Stimulated activated CD4-positive, alpha-beta T cell treated with anti-CD3 and anti-CD28 coated beads, Interleukin-15, amount 100 ng/mL, for 24 hours (primary cell): ENCODE data around the gene PRDM15.

Source experiments
- DNase-seq: peaks from one replicate; pipeline ENCODE4 v3.0.0-alpha.2; 2020

Gene PRDM15

DNA sequence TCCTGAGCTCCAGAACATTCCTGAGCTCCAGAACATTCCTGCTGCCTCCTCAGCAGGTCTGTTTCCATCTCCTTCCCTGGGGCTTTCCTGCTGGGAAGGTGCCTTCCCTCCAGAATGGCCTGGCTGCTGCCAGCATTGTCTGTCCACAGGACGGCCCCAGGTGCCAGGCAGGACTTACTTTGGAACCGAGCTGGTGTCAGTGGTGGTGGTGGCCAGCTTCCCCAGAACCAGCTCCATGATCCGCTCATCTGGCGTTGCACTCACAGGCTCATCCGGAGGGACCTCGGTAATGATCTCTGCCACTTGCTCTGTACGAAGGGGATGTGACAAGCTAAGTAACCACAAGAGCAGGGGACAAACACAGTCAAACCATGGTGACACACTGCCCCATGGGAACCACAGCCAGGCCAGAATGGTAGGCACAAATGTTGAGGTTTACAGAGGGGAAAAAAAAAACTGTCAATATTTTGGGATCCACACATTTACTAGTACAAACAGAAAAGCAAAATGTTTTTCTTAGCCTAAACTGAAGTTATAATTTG is 41.3 kb downstream of the PRDM15 start:
- DNase-seq: no peak

DNA sequence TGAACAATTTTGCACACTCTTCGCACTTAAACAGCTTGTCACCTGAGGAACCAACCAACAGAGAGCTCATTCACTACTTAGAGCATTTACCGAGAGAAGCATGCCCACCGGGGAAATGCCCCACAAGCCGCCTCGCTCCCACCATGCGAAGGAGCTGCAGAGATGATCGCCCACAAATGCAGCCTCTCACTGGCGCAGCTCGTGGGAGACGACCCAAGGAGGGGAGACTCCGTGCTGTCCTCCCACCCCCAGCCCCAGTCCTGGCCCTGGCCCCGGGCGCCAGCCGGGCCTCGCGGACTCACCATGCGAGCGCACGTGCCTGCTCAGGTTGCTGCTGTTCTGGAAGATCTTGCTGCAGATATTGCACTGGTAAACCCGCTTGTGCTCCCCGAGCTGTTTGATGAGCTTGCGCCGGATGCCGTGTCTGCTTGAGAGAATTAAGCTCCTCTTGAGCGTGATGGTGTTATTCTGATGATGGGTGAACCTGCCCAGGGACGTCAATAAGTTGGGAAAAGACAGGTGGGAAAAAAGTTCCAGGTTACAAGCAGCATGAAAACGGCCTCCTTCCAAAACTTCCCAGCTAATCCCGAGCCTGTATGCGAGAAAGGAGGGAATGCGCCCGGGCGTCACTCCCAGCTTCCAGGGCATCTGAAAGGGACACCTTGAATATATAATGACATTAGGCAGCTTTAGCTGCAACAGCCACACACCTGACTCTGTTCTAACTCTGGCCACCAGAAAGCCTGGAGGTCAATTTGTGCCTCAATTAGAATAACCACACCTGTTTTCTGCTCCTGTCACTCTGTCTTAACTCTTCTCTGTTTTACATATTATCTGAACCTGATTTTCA is 42.8 kb downstream of the PRDM15 start:
- DNase-seq: no peak

DNA sequence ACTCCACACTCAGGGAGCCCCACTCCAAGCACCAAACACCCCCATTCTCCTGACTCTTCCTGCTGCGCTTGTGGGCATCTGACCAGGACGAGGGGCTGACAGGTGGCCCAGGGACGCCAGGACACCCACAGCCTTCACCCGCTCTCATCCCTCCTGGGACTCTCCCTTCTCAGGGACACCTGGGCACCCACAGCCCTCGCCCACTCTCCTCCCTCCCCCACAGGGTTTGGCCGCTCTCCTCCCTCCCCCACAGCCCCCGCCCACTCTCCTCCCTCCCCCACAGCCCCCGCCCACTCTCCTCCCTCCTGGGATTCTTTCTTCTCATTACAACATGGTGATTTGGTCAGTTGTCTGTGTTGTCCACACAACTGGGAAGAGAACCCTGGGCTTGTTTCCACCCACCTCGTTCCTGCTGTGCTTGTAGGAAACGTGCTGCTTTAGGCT is 43.4 kb downstream of the PRDM15 start:
- no peak for DNase-seq

DNA sequence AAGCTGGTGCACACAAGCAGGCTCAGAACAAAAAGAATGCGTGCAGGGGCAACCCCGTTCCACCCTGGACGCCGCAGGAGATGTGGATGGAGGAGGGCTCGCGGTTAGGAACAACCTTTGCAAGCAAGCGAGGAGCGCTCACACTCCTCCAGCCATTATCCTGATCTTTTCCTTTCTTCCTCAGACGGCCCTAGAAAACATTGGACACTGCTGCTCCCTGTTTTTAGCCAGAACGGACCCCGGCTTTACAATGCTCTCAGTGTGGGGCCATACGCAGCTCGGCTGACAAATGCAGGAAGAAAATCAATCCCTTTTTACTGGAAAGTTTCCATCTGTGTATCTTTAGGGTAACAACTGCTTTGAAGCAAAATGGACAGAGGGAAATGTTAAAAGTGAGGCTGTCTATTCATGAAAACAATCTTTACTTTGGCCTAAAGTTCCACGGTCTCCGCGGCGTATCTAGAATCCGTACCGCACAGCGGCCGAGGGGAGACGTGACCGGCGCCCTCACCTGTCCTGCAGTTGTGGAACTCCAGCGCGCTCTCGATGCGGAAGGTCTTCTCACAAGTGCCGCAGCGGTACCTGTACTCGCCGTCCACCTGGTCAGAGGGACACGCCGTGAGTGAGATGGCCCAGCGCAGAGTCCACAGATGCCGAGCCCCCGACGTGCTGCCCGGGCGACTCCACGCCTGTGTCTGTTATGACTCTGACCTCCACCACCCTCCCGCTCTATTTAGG is 44.0 kb downstream of the PRDM15 start:
- no peak for DNase-seq

DNA sequence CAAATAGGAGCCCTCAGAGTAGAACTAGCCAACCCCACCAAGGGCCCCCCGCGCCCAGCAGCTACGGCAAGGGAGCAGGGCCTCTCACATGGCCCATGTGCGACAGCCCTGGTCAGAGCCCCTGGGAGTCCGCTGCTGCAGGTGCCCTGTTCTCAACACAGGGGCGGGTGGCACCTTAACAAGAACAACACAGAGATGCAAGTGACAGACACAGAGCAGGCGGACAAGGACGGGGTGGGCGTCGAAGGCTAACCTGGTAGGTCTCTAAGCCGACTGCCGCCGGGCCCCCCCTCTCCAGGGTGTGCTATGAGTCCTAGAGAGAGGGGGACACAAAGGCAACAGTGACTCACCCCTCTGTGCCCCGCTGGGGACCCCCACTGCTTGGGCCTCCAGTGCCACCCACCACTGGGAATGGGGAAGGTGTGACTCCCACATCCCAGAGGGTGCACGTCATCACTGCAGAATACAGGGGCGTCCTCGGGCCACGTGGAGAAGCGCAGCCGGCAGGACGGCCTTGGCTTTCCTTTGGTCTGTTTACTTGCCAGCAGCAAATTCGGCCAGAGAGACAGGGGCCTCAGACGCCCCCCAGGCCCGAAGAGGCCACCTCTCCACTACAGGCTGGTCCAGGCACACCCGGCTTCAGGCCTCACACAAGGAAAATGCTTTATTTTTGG is 44.8 kb downstream of the PRDM15 start:
- no peak for DNase-seq

DNA sequence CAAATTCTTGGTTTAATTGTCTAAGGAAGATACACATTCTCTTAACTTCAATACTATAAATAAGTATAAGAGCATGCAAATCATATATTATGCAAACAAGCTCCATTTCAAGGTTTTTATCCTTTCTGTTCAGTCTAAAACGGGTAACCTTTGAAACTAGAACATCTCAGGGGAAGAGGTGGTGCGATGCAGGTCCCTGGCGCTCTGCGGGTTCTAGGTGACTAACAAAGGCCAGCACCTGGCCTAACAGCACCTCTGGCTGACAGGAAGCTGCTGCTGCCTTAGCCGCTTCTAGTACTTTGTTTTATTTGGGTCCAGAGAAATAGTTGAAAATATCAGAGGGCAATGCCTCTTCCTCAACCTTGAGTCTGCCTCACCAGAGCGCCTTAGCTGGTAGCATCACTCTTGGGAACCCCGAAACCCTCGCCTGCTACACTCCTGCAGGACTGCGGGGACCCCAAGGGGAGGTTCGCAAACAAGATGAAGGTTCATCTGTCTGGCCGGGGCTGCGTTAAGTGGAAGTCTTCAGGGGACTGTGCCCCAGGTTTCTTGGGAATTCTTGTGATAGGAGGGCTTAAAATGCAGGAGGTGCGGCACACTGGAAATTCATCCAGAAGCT is 45.5 kb downstream of the PRDM15 start:
- DNase-seq: no peak

DNA sequence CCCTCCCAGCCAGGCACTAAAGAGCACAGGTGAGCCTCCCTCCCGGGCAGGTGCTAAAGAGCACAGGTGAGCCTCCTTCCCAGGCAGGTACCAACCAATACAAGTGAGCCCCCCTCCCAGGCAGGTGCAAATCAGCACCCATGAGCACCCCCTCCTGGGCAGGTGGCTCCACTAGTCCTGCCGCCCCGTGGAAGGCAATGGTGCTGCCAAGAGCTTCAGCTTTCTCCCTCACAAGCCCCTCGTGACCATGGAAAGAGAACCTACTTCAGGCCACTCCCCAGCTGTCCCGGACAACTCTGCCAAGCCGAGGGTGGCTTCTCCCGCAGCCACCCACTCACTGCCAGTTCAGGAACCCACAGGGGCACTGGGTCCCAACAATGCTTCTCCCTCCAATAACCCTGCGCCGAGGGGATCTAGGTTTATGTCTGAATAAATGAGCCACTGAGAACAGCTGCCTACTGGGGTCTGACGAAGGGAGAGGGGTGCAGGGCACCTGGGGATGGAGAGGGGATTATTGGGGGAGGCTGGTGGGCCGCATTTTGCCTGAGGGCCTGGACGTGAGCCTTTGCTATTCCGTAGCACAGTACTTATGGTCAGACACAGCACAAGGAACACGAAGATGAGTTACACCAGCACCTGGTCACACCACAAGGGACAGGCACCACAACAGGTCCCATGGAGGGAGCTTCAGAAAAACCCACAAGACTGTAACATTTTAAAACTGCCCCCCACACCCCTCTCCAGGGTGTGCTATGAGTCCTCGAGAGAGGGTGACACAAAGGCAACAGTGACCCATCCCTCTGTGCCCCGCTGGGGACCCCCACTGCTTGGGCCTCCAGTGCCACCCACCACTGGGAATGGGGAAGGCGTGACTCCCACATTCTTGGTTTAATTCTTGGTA is 46.3 kb downstream of the PRDM15 start:
- no peak for DNase-seq

DNA sequence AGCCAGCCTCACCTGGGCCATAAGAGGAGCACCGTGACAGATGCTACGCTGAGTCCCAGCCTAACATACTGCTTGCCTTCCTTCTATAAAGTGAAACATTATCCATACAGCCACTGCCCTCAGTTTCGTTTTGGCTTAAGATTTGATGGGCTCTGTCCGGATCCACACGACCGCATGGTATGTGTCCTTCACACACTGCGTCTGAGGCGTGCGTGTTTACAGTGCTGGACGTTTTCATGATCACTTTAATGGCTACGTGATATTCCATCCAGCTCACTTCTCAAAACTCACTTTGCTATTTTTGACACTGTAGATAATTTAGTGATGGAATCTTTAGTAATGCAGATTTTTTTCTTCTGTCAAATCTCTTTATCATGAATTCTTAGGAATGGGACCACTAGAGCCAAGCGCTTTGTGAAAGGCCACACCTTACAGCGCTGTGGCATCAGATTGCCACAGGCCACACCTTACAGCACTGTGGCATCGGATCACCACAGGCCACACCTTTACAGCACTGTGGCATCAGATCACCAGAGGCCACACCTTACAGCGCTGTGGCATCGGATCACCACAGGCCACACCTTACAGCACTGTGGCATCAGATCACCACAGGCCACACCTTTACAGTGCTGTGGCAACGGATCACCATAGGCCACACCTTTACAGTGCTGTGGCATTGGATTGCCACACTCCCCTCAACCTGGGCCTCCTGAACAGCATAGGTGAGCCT is 47.1 kb downstream of the PRDM15 start:
- DNase-seq: no peak

DNA sequence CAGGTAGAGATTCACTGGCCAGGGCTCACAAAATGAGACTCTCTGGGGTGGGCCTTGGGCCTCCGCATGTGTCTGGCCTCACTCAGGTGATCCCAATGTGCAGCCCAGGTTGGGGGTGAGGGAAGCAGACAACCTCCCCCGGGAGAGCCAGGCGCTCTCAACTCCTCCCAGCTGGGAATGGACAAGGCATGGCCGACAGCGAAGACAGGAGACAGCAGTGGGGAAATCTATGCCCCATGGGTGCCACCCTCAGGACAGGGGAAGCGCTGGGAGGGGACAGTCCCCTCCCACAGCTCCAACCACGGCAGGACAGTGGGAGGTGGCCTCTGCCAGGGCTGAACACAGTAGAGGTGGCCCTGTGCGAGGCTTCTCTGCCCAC is 47.7 kb downstream of the PRDM15 start:
- DNase-seq: no peak

DNA sequence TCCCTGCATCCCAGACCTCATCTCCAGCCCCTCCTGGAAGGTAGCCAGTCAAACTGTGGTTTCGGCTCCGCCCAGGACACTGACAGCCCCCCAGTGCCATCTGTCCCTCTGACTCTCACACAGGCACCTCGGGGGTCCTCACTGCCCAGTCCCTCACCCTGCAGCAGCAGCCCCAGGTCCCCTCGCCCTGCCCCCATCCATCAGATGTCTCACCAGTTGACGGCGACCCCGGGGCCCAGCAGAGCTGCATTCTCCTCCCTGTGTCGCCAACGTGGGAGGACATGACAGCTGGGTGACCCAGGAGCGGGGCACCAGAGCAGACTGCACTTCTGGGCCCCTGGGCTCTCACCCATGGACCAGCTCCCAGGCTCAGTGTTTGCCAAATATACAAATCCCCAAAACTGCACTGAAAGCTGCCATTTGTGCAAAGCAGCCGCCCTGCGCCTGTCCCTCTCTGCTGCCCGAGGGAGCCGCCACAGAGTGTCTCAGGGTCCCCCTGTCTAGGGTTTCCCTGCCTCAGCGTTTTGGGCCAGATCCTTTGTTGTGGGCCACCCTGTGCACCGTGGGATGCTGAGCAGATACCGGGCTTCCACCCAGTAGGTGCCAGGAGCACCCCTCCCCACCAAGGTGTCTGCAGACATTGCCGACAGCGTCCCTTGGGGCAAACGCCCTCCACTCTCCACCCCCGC is 48.2 kb downstream of the PRDM15 start:
- DNase-seq: no peak

DNA sequence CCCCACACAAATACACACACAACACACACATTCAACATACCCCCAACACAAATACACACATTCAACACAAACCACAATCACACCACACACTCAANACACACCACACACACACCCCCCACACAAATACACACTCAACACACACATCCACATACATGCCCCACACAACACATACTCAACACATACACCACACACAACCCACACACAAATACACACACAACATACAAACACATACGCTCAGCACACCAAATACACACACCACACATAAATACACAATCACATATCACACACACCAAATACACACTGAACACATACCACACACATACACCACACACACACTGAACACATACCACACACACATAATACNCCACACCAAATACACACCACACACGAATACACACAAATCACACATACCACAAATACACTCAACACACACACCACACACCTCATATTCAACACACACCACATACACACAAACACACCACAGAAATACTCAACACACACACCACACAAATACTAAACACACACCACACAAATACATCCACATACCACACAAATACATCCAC is 48.9 kb downstream of the PRDM15 start:
- no peak for DNase-seq

DNA sequence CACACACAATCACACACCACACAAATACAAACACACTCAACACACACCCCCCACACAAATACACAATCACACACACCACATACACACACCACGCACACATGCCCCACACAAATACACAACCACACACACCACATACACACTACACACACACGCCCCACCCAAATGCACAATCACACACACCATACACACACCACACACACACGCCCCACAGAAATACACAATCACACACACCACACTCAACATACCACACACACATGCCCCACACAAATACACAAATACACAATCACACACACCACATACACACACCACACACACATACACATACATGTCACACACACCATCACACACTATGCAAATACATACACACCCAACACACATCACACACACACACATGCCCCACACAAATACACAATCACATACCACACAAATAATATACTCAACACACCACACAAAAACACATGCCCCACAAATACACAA is 50.2 kb downstream of the PRDM15 start:
- DNase-seq: no peak

DNA sequence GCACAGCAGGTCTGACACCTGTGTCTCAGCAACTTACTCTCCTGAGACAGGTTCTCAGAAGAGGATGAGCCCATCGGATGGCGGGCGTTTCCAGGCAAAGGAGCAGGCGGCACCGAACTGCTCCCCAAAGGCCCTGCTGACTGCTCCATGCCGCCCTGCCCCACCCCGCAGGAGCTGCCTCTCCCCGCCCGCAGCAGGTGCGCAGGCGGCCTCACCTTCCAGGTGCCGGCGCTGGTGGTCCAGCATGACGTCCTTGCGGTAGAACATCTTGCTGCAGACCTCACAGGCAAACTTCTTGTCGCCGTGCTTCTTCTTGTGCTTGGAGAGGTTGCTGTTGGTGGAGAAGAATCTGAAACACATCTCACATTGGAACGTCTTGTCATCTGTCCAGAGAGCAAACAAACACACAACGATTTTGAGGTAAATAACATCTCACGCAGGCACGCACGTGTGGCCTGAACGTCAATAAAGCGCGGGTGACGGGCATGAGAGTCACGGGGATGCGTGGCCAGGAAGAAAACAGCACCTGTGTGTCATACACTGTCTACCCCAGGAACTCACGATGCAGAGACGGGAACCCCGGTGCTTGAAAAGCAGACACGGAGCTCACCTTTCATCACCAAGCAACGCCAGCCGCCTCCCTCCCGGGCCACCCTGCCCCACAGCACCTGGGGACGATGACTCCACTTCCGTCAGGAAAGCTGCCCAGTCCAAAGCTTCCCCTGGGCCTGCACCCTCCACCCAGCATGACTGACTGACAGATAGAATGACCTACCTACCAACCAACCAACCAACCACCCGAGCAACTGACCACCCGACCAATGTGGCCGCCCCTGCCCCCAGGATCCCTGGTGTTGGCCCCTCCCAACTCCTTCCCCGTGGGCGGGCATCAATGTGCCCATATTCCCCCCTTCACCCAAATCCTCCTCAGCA is 50.9 kb downstream of the PRDM15 start:
- no peak for DNase-seq

DNA sequence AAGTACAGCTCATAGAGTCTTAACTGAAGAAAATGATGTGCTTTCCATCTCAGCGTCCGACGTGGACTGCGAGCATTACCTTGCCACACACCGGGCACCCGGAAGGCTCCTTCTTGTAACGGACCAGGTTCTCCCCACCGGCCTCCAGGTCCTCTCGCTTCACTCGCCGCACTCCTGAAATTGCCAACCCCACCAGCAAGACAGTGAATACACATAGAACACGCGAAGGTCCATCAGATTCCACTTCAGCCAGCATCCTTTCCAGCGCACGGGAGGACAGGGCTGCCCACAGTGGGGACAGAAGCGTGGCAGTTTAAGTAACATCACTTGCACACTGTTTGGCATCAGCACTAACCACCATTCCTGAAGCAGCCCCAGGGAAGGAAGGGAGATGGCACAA is 53.3 kb downstream of the PRDM15 start:
- no peak for DNase-seq

DNA sequence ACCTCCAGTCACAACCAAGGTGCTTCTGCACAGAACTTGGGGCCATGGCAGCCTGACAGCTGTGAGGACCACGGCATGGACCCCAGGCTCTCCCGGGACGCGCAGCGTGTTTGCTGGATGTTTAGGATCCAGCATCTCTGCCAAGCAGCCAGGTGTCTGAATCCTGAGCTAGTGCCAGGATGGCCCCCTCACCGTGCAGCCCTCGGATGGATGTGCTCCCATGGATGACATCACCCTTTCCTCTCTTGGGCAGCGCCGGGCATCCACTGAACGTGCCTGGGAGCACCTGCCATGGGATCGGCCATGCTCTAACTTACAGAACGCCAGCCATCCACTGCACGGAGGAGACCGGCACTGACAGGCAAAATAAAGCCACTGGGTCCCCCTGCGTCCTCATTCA is 53.9 kb downstream of the PRDM15 start:
- DNase-seq: no peak

DNA sequence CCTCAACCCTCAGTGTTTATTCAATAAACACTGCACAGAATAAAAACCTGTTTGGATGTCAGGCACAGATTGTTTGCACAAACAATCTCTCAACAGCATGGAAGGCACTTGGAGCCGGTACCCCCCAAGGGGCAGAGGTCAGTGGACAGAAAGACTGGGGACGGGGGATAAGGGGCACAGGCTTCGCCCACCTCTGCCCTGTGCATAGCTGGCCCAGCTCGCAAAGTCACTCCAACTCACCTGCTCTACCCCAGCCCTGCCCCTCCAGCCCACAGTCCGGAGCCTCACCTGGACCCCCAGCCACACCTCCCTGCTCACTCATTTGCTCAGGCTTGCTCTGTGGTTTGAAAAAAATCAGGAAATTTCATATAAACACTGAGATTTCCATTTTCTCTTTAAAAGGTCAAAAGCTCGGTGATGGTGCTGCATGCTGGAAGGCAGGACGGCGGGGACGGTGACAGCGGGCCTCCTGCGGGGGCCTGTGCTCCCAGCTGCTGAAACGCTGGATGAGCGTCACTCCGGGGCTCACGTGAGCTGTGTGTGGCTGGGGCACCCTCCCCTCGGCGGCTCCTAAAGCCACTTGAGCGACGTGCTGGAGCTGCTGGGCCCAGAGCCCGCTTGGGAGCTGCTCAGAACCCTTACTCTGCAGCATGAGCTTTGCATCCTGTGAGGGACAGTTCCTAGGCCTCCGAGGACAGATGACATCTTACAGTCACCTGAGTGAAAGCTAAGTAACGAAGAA is 54.5 kb downstream of the PRDM15 start:
- DNase-seq: no peak

DNA sequence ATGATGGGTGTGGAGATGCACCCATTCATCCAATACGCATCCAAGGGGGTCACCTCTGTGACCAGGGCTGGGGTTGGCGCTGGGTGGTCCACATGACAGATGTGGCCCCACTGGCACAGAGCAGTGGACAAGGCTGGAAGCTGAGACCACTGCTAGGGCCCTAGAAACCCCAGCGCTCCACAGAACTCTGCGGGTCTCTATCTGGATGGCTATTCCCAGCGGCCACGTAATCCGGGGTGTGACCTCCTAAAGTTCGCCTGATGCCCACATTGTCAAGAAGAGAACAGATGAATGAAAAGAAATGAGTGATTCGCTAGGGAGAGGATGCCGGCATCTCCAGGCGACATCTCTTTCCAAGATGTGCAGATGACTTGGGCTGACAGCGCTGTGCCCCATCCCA is 55.2 kb downstream of the PRDM15 start:
- no peak for DNase-seq

DNA sequence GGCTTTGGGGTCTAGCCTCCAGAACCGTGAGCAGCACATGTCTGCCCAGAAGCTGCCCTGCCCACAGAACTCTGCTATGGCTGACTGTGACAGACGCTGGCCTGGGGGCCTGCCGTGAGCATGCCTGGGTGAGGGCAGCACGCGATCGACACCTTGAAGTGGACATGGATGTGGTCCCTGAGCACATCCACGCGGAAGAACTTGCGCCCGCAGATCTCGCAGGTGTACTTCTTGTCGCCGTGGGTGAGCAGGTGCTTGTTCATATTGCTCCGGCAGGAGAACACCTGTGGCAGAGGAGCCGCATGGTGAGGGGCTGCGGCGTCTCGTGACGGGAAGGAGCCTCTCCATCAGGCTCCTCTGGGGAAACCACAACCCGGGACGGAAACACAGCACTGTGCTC is 56.0 kb downstream of the PRDM15 start:
- no peak for DNase-seq
